Neural progenitor cell (in vitro differentiated cells): ENCODE measurements around the gene TLCD3A. TPM values are rescaled to one million over a fixed set of nuclear protein-coding genes. Genes with fewer than 3 reads are reported as not detected.

Experiments
- DNase-seq: peaks from one replicate; pipeline ENCODE4 v3.0.0-alpha.2; 2016; ENCODE audit warnings: low spot score
- H2AFZ ChIP-seq: fragments of 200-600 bp; sonication (generic); replicated peaks from 2 replicates; pipeline ENCODE4 v1.6.1; 2016; ENCODE audit warnings: antibody characterized with exemption
- H3F3A ChIP-seq: fragments of 200-600 bp; sonication (generic); 2 replicates; pipeline ENCODE4 v1.6.1; 2016; ENCODE audit warnings: antibody characterized with exemption, low read depth
- H3K27ac ChIP-seq: fragments of 200-600 bp; sonication (generic); 2 replicates; pipeline ENCODE4 v1.5.1; 2016; ENCODE audit warnings: mild to moderate bottlenecking
- H3K27me3 ChIP-seq: fragments of 200-600 bp; sonication (generic); 2 replicates; pipeline ENCODE4 v1.6.1; 2016; ENCODE audit warnings: mild to moderate bottlenecking, moderate library complexity
- H3K36me3 ChIP-seq: fragments of 200-600 bp; sonication (generic); 2 replicates; pipeline ENCODE4 v1.5.1; 2016
- H3K4me1 ChIP-seq: fragments of 200-600 bp; sonication (generic); 2 replicates; pipeline ENCODE4 v1.6.1; 2016; ENCODE audit warnings: mixed run types
- H3K4me2 ChIP-seq: fragments of 200-600 bp; sonication (generic); 2 replicates; pipeline ENCODE4 v1.6.1; 2016
- H3K4me3 ChIP-seq: fragments of 200-600 bp; sonication (generic); 2 replicates; pipeline ENCODE4 v1.5.1; 2016
- H3K79me2 ChIP-seq: fragments of 200-600 bp; sonication (generic); 2 replicates; pipeline ENCODE4 v1.6.1; 2016; ENCODE audit warnings: low read depth
- H3K9ac ChIP-seq: fragments of 200-600 bp; sonication (generic); 2 replicates; pipeline ENCODE4 v1.6.1; 2016
- H3K9me3 ChIP-seq: fragments of 200-600 bp; sonication (generic); 2 replicates; pipeline ENCODE4 v1.5.1; 2016; ENCODE audit warnings: low read depth
- H4K20me1 ChIP-seq: fragments of 200-600 bp; sonication (generic); 2 replicates; pipeline ENCODE4 v1.6.1; 2016; ENCODE audit warnings: low read depth
- H3K27ac Mint-ChIP-seq: 3 replicates; pipeline ENCODE4 v1.8.0; 2021; ENCODE audit warnings: mixed read lengths
- H3K27me3 Mint-ChIP-seq: 2 replicates; pipeline ENCODE4 v1.8.0; 2022; ENCODE audit warnings: low read depth, mild to moderate bottlenecking, inconsistent platforms, moderate library complexity, mixed read lengths; ENCODE audit not compliant: insufficient read depth
- H3K36me3 Mint-ChIP-seq: 3 replicates; pipeline ENCODE4 v1.8.0; 2021; ENCODE audit warnings: mixed read lengths
- H3K4me1 Mint-ChIP-seq: 3 replicates; pipeline ENCODE4 v1.8.0; 2021; ENCODE audit warnings: mixed read lengths
- H3K4me3 Mint-ChIP-seq: 3 replicates; pipeline ENCODE4 v1.8.0; 2021; ENCODE audit warnings: mild to moderate bottlenecking, moderate library complexity, mixed read lengths
- H3K9me3 Mint-ChIP-seq: 3 replicates; pipeline ENCODE4 v1.8.0; 2020; ENCODE audit warnings: mixed read lengths
- CTCF ChIP-seq: fragments of 200-600 bp; sonication (generic); IDR thresholded peaks from 2 replicates; pipeline ENCODE4 v1.5.1; 2017; ENCODE audit warnings: antibody characterized with exemption, mild to moderate bottlenecking
- EZH2 ChIP-seq: fragments of 200-600 bp; sonication (generic); IDR thresholded peaks from 2 replicates; pipeline ENCODE4 v1.6.1; 2017; ENCODE audit warnings: antibody characterized with exemption, mild to moderate bottlenecking, moderate library complexity
- EZH2phosphoT487 ChIP-seq: fragments of 200-600 bp; sonication (generic); IDR thresholded peaks from 2 replicates; pipeline ENCODE4 v1.6.1; 2017; ENCODE audit warnings: antibody characterized with exemption
- total RNA-seq: library from RNA; depleted of rRNA; stranded (reverse); fragments of >200 nt; gene quantifications from 2 replicates; pipeline ENCODE4 v1.2.3, GENCODE V29; 2015; ENCODE audit warnings: low replicate concordance

The TLCD3A gene
- total RNA-seq, 1 donor from 2014 or later, result 13.4 TPM

- H3K27ac ChIP-seq, result no peak overlapping the region
- H3K9ac ChIP-seq, result no peak overlapping the region
- peaks cover 6% of the 10 kb centered on the region for H3K4me1 ChIP-seq
- no peaks in the 10 kb centered on the region for H3K79me2 ChIP-seq
- peaks cover 28% of the 10 kb centered on the region for H3K4me1 Mint-ChIP-seq
- no peak overlapping the region for H3K4me3 Mint-ChIP-seq
- peaks cover 12% of the 10 kb centered on the region for H3F3A ChIP-seq
- no peak overlapping the region for H2AFZ ChIP-seq
- no peaks in the 10 kb centered on the region for H4K20me1 ChIP-seq
- H3K4me2 ChIP-seq, result no peak overlapping the region
- peaks cover 8% of the 10 kb centered on the region for H3K27me3 Mint-ChIP-seq
- H3K27me3 ChIP-seq, result no peaks in the 10 kb centered on the region
- H3K27ac Mint-ChIP-seq, result no peak overlapping the region
- no peaks in the 10 kb centered on the region for H3K36me3 ChIP-seq
- TF ChIP-seq CTCF (no peak), EZH2phosphoT487 (no peak), EZH2 (no peak)
- no peaks in the 10 kb centered on the region for H3K9me3 ChIP-seq
- no peak overlapping the region for H3K4me3 ChIP-seq
- no peak for DNase-seq
- H3K36me3 Mint-ChIP-seq, result peaks cover 23% of the 10 kb centered on the region
- H3K9me3 Mint-ChIP-seq, result no peaks in the 10 kb centered on the region
These were observed 59.4 kb downstream of the TLCD3A start for GRCh38 chr17:791829-792228.

- H3K27ac ChIP-seq, result no peak overlapping the region
- TF ChIP-seq EZH2phosphoT487 (no peak), CTCF (no peak), EZH2 (no peak)
- H3K27me3 ChIP-seq, result no peaks in the 10 kb centered on the region
- no peaks in the 10 kb centered on the region for H3K9me3 Mint-ChIP-seq
- H3K4me1 Mint-ChIP-seq, result peaks cover 28% of the 10 kb centered on the region
- peaks cover 6% of the 10 kb centered on the region for H3K4me1 ChIP-seq
- H3K4me3 Mint-ChIP-seq, result no peak overlapping the region
- H3K27me3 Mint-ChIP-seq, result peaks cover 8% of the 10 kb centered on the region
- no peak overlapping the region for H3K9ac ChIP-seq
- peaks cover 12% of the 10 kb centered on the region for H3F3A ChIP-seq
- no peak overlapping the region for H2AFZ ChIP-seq
- H4K20me1 ChIP-seq, result no peaks in the 10 kb centered on the region
- no peaks in the 10 kb centered on the region for H3K79me2 ChIP-seq
- H3K9me3 ChIP-seq, result no peaks in the 10 kb centered on the region
- no peak overlapping the region for H3K4me3 ChIP-seq
- H3K36me3 ChIP-seq, result no peaks in the 10 kb centered on the region
- no peak overlapping the region for H3K4me2 ChIP-seq
- H3K36me3 Mint-ChIP-seq, result peaks cover 21% of the 10 kb centered on the region
- H3K27ac Mint-ChIP-seq, result peak overlapping the region; percentile 30
- no peak for DNase-seq
These were observed 59.9 kb downstream of the TLCD3A start for GRCh38 chr17:792277-792676.

Other genes with a start within 250 kb of the TLCD3A start
- gene VPS53, start 17.8 kb upstream of the TLCD3A start, total RNA-seq, result 13.6 and 19.3 TPM in 2 replicates
- 15.6 and 30.8 TPM in 2 replicates for gene GEMIN4, start 19.7 kb downstream of the TLCD3A start, total RNA-seq
- 131 and 309 TPM in 2 replicates for gene GLOD4, start 49.7 kb downstream of the TLCD3A start, total RNA-seq
- 22.3 and 26.1 TPM in 2 replicates for gene MRM3, start 49.8 kb downstream of the TLCD3A start, total RNA-seq
- gene NXN, start 247.2 kb downstream of the TLCD3A start, total RNA-seq, result 35.9 and 69.4 TPM in 2 replicates